NCI-H2196 (cell line): ENCODE data around the gene CNTN5.

ENCODE experiments used
- DNase-seq: peaks from one replicate; lab custom pipeline; 2025; ENCODE audit not compliant: unreplicated experiment; lab: John Stamatoyannopoulos, UW

The CNTN5 gene

DNA sequence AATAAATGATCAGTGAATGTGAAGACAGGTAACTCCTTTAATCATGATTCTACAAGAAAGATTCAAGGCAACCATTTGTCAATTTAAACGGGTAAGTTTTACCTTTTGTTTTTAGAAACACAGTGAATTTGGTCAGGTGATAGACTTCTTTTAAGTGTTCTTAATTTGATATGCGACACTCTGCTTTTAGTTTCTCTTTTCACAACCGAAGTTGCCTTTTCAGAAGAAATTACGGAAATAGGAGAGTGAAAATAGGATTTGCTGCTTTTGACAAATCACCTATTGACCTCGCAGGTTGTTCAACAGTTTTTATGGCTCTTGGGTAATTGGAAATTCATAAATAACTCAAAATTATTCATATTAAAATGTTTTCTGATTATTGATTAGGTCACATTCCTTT, 142.1 kb downstream of the CNTN5 start:
- no peak for DNase-seq

DNA sequence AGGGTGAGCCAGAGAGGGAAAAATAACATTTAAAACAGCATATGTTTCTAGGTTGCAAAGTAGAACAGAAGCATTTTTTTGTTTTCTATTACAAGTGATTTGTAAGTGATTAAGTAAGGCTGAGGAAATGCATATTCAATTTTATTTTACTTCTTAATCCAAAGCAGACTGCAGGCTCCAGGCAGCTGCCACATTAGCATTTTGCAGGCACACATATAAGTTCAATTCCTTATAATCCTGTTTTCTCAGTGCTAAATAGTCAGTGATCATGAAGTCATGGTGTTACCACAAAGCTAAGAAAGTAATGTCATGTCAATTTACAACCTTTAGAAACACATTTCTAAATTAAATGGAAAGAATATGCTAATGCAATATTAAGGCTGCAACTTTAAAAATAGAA, 149.8 kb downstream of the CNTN5 start:
- DNase-seq, result no peak

GRCh38 chr11:99171330-99171729, 150.6 kb downstream of the CNTN5 start:
- no peak for DNase-seq

DNA sequence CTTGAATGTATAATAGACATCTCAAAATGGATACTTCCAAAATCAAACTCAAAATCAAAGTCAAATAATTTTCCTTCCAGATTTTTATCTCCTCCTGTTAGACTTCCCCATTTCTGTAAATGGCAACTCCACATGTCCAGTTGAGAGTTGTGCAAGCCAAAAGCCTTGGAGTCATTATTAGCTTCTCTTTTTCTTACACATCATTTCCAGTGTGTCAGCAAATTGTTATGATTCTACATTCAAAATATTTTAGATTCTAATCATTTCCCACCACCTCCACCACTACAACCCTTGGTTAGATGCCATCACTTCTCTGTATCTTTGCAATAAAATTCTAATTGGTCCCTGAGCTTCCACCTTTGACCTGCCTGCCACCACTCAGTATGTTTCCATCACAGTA, 155.7 kb downstream of the CNTN5 start:
- DNase-seq, result no peak

DNA sequence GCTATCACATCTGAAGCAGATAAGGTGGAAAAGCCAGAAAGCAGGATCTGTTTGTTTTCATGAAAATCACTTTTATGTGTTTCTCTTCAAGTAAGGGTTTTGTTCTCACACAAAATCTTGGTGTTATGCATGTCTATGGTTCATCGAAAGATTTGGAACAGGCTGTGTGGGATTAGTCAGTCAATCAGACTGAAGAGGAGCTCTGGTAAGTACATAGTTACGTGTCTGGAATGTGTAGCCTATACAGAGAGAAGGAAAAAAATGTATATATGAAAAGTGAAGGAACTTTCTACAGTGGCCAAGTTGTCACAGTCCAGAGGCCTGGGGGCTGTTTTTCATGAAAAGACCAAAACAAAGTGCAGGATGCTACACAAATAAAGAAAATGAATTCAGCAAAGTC, 156.7 kb downstream of the CNTN5 start:
- no peak for DNase-seq

DNA sequence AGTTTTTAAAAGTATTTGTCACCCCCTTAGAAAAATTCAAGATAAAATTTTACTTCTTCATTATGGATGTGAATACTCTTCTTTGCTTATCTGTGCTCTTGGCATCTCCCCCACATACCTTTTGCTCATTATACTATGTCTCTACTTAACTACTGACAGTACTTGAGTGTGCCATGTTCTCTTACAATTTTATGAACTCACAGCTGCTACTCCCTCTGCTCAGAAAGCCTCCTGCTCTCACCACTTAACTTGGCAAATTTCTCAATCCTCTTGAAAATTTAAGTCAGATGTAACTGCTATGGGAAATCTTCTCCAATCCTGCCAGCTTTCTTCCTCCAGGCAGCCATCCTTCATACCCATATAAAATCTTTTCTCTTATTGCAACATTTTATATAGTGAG, 163.4 kb downstream of the CNTN5 start:
- no peak for DNase-seq

DNA sequence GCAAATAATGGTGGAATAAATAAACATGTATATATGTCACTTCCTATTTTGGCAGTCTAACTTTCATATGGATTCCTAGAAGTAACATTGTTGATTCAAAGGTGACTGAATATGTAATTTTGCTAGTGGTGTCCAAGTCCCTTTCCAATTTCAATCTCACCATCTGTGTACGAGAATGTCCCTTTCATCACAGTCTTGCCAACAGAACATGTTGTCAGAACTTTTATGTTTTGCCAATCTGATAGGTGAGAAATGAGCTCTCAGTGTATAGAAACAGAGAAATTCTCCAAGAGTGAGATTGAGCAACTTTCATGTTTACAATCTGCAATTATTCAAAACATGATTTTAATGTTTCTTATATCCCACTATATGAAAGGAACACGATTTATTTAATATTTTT, 167.5 kb downstream of the CNTN5 start:
- DNase-seq, result no peak

DNA sequence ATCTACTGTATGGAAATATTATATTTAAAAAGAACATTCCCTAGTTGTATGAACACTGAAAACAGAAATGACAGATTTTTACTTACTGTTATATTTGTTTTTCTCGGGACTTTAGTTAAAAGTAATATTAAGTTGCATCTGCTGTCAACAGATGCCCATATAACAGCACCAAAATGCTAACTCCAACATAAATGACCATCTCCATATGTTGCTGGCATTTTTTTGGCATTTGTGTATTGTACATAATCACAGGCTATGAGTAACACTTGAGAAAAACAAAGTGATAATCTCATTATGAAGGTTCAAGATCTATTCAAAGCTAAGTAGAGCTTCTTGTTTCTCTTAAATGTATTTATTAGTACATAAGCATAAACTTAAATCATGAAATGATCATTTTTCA, 172.0 kb downstream of the CNTN5 start:
- no peak for DNase-seq

GRCh38 chr11:99197477-99197876, 176.7 kb downstream of the CNTN5 start:
- DNase-seq, result no peak

- no peak for DNase-seq
Measured at GRCh38 chr11:99198215-99198614, 177.5 kb downstream of the CNTN5 start.

DNA sequence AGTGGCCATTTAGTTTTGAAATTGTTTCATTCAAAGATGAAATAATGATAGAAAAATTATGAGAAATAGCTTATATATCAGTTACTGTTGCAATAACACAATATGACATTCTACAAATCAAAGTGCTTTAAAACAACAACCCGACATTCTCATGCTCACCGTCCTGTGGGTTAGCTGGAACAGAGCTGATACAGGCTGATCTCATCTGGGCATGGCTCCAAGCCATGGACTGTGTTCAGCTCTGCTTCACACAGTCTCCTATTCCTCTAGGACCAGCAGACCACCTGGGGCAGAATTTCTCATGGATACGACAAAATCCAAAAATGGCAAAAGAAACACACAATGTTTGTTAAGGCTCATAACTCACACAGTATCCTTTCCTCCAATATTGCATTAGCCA, 178.6 kb downstream of the CNTN5 start:
- no peak for DNase-seq

GRCh38 chr11:99200720-99201119, 180.0 kb downstream of the CNTN5 start:
- no peak for DNase-seq

DNA sequence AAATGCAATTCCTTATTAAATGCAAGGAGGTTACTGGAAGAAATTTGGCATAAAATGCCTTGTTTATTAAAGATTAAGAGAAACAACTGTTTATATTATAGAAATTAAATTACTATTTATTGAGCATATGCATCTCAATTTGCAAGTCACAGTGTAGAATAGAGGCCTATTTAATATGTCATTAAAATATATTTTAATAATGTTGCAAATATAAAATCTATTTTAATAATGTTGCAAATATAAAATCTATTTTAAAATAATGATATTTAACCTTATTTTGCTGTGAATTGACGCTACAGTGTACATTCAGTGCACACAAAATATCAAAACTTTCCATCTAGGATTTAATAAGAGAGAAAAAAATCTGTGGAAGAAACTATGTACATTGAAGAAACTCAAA, 188.1 kb downstream of the CNTN5 start:
- no peak for DNase-seq

- no peak for DNase-seq
Measured at GRCh38 chr11:99229544-99229943, 208.8 kb downstream of the CNTN5 start.

DNA sequence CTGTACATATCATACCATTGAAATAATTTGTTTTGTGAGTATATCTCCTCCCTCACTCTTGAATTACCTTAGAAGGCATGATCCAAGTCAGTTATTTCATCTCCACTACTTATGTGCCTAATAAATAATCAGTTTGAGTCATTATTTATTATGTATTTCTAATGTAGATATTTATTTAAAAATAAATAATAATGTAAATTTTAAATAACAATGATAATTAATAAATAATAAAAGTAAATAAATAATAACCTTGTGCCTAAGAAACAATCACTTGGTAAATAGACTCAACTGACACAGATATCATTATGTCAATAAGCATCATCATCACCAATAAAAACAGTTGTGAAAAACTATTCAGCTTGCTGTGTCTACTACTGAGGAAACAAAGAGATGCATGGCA, 213.8 kb downstream of the CNTN5 start:
- no peak for DNase-seq

GRCh38 chr11:99238401-99238800, 217.7 kb downstream of the CNTN5 start:
- DNase-seq, result no peak

- DNase-seq, result no peak
Measured at GRCh38 chr11:99240192-99241030, 219.7 kb downstream of the CNTN5 start.

DNA sequence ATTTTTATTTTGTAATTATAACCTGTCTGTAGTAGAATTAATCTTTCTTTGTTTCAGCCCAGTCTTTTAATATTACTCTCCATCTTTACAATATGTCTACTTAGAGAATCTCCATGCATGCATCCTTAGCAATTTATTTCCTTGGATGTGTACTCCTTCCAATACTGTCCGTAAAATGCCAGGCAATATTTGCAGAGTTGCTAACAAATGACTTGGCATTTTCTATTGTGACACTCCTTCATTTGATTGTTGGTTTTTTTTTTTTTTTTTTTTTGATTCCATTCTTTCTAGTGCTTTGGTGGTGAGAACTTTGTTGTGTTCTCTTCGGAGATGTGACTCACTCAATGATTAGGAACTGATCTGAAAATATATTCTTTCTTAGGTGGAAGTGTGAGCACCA, 220.3 kb downstream of the CNTN5 start:
- DNase-seq, result no peak

- no peak for DNase-seq
Measured at GRCh38 chr11:99244613-99245012, 223.9 kb downstream of the CNTN5 start.

DNA sequence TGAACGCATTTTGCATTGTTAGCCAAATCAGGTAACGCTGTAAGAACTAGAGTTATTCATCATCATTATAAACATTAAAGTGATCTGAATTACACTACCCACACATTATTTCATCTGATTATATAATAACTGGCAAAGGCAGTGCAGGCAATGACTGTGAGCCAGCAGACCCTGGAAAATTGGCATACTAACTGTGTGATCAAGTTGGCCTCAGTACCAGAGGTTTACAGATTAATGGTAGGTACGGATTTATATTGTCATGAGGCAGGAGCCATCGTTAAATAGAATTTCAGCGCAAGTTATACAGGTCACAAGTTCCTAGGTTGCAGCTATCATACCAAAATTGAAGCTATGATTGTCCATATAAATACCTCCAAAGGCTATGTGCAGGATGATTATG, 225.4 kb downstream of the CNTN5 start:
- DNase-seq, result no peak

DNA sequence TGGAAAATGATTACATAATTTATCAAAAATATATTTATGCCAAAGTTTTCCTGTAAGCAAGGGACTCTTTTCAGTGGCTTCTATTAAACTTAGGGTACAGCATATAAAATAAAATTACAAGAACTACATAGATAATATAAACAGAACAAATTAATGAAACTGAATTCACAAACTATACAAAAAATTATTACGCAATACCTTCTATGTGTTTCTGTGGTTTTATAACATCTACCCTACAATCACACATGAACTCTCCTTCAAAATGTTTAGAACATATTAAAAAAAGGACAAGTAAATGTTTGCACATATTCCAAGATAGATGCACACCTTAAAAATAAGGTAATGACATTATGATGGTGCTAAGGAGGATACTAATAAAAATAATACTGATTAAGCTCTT, 235.9 kb downstream of the CNTN5 start:
- no peak for DNase-seq

GRCh38 chr11:99257131-99257530, 236.4 kb downstream of the CNTN5 start:
- DNase-seq, result no peak

DNA sequence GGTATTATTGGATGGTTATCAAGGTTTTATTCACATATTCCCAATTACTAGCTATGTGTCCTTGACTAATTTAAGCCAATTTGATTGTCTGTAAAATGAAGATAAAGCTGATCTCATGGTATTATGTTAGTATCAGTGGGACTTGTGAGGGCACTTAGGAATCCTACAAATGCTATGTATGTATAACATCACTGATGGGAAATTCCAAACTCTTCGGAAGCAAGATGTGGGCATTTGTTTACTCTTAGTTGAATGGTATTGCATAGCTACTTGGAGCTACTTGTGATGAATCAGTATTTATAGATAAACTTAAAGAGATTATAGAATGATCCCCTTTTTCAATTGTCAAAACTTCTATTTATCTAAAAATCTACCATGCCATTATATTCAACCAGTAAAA, 239.9 kb downstream of the CNTN5 start:
- DNase-seq, result no peak
